AG04449 (cell line): ENCODE results near the gene C3orf62.
A peak's percentile ranks its signal among the peaks of the same experiment; 100 is the strongest.

Experiments used
- CTCF ChIA-PET: fragments of 350-600 bp; formaldehyde crosslinking; extraction: SDS; loops from one replicate; lab custom pipeline; 2021; ENCODE audit warnings: antibody characterized with exemption; lab: Yijun Ruan, JAX
- POLR2A ChIA-PET: fragments of 400-600, 350-600 bp; formaldehyde crosslinking; extraction: SDS; loops from one replicate; lab custom pipeline; 2020; ENCODE audit warnings: antibody characterized with exemption, inconsistent platforms; lab: Yijun Ruan, JAX
- DNase-seq: peaks from one replicate; pipeline ENCODE4 v3.0.0-alpha.2; 2010; ENCODE audit warnings: low read depth, low spot score
- H3K4me3 ChIP-seq: 2 replicates; pipeline ENCODE4 v1.5.1; 2011; ENCODE audit warnings: low read depth, mild to moderate bottlenecking, control low read depth, low read length
- CTCF ChIP-seq: IDR thresholded peaks from one replicate; pipeline ENCODE4 v1.5.1; 2011; ENCODE audit warnings: mild to moderate bottlenecking, moderate library complexity, low read length, control low read depth, inconsistent platforms; ENCODE audit not compliant: insufficient read depth; ENCODE audit errors: missing control alignments

Gene C3orf62

GRCh38 chr3:49276475-49277382, at the start of gene C3orf62:
Gene C3orf62 (minus strand): TSS chr3:49277232. CDS start chr3:49276872, 360 bp downstream.
- peak within 1 kb of the TSS; percentile 58 for H3K4me3 ChIP-seq
- no peak for TF ChIP-seq CTCF
- ChIA-PET POLR2A (interaction anchor here (0.8 kb wide), 1 partner anchor 21 kb away, joined by 4 read pairs; no protein-coding TSS in a partner anchor), CTCF (interaction anchor here (2.5 to 3.0 kb wide), 2 partner anchors 106 to 172 kb away, joined by 9 to 14 read pairs; partner anchors contain the start of gene KLHDC8B)
- no peak for DNase-seq

GRCh38 chr3:49324768-49325167, 47.7 kb upstream of the C3orf62 start:
- DNase-seq, result no peak
- H3K4me3 ChIP-seq, result no peak overlapping the region
- ChIA-PET POLR2A (no interaction called here), CTCF (interaction anchor here (1.0 to 2.5 kb wide), 3 partner anchors 10 to 154 kb away, joined by 4 to 8 read pairs (median 5); partner anchors contain the start of gene KLHDC8B)
- TF ChIP-seq CTCF, result no peak

GRCh38 chr3:49316696-49317457, 39.8 kb upstream of the C3orf62 start:
- ChIA-PET CTCF (interaction anchor here (0.9 to 1.1 kb wide), 2 partner anchors 23 to 132 kb away, joined by 3 read pairs; partner anchors contain the start of gene USP4), POLR2A (interaction anchor here (0.7 kb wide), 1 partner anchor 431 kb away, joined by 3 read pairs; no protein-coding TSS in a partner anchor)
- TF ChIP-seq CTCF, result no peak
- no peak overlapping the region for H3K4me3 ChIP-seq
- no peak for DNase-seq

- H3K4me3 ChIP-seq, result no peak overlapping the region
- ChIA-PET POLR2A (interaction anchor here (0.5 kb wide), 1 partner anchor 10 kb away, joined by 4 read pairs; no protein-coding TSS in a partner anchor), CTCF (no interaction called here)
- DNase-seq, result no peak
- no peak for TF ChIP-seq CTCF
Measured at GRCh38 chr3:49313896-49314688, 37.1 kb upstream of the C3orf62 start.

GRCh38 chr3:49311283-49311682, 34.3 kb upstream of the C3orf62 start:
- no peak overlapping the region for H3K4me3 ChIP-seq
- DNase-seq, result no peak
- ChIA-PET POLR2A (no interaction called here), CTCF (interaction anchor here (1.7 kb wide), 1 partner anchor 140 kb away, joined by 7 read pairs; the partner anchor contains the start of gene KLHDC8B)
- TF ChIP-seq CTCF, result no peak
